HG03442 (cell line): ENCODE data around the gene OSBP.

Source experiments
- ATAC-seq: cut with Tn5 transposase; IDR thresholded peaks from one replicate; pipeline ENCODE4 v1.9.1; 2021; ENCODE audit warnings: mild to moderate bottlenecking, moderate library complexity; ENCODE audit not compliant: unreplicated experiment

The OSBP gene

DNA sequence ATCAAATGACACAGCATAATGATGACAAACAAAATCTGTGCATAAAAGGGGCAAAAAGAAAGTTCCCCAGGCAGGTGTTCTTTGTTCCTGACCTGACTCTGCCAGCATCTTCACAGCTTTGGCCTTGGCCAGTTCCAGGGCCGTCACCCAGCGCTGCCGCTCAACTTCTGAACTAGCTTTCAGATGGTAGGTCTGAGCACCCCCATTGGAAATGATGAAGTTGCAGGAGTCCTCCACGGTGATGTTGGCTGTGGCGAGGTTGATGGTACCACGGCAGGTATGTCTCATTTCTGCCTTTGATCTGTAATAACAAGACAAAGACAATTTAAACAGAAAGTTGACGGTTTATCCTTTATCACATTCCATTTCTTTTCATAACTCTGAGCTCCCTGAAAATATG is 5.3 kb downstream of the OSBP start:
- no peak for ATAC-seq

DNA sequence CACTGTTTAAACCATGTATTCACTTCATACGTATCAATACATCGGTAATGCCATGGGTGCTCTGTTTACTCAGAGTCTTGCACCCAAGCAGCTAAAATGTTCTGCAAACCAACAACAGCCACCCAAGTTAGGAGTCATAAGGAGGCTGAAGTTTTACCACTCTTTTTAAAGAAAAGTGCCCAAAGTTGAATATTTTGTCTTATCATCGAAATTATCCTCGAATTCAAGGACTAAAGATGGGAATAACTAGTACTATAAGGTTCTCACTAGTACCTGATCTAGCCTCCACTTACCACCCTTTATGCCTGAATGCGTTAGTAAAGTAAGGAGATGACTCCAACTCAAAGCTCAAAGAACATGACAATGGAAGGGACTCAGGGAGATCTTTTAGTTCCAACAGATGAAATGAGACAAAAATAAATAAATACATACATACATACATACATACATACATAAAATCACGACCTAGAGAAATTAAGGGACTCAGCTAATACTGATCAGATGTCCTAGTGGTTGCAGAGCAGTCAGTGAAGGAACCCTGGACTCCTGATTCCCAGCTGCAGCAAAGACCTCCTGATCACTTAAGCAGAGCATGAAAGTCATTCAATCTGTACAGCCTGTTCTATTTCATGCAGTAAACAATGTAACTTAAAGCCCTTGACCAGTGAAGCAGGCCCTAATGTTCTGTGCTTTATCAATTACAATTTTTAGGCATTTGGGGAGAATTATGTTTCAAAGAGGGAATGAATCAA is 7.7 kb downstream of the OSBP start:
- no peak for ATAC-seq

GRCh38 chr11:59602432-59602831 is 13.1 kb downstream of the OSBP start:
- no peak for ATAC-seq

GRCh38 chr11:59601788-59602187 is 13.8 kb downstream of the OSBP start:
- ATAC-seq = no peak

- ATAC-seq = no peak
Measured at GRCh38 chr11:59600636-59601035, 14.9 kb downstream of the OSBP start.

GRCh38 chr11:59600234-59600633 is 15.3 kb downstream of the OSBP start:
- ATAC-seq = no peak

GRCh38 chr11:59598961-59599360 is 16.6 kb downstream of the OSBP start:
- no peak for ATAC-seq

DNA sequence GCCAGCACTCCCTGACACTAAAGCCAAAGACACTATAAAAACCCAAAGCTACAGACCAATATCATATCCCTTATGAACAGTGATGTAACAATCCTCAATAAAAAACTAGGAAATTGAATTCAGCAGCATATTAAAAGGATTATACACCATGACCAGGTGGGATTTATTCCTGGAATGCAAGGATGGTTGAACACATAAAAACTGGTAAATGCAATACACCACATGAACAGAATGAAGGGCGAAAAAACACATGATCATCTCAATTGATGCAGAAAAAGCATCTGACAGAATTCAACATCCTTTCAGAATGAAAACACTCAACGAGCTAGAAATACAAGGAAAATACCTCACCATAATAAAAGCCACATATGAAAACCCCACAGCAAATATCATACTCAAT is 31.3 kb downstream of the OSBP start:
- no peak for ATAC-seq

DNA sequence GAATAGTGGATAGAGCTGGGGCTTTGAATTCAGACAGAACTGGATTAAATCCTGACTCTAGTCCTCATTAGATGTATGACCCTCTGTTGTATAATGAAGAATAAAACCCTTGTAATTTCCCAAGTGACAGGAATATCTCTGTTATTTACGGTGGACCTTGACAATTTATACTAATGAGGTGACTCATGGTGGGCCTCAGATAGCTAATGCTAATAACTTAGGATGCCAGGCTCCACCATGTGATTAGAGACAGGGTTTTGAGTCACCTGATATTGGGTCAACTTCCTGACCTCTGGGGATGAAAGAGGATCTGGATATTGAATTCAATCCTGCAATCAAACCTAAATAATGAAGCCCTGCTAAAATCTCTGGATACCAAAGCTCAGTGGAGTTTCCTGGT is 33.6 kb downstream of the OSBP start:
- ATAC-seq = no peak

DNA sequence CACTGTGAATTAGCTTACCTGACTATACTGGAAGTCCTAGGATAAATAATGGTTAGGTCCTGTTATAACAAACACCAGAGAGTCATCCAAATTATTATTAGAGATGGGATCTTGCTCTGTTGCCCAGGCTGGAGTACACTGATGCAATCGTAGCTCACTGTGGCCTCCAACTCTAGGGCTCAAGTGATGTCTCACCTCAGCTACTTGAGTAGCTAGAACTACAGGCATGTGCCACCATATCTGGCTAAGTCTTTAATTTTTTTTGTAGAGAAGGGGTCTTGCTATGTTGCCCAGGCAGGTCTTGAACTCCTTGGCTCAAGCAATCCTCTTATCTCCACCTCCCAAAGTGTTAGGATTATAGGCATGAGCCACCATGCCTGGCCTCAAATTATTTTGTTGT is 37.2 kb downstream of the OSBP start:
- no peak for ATAC-seq

DNA sequence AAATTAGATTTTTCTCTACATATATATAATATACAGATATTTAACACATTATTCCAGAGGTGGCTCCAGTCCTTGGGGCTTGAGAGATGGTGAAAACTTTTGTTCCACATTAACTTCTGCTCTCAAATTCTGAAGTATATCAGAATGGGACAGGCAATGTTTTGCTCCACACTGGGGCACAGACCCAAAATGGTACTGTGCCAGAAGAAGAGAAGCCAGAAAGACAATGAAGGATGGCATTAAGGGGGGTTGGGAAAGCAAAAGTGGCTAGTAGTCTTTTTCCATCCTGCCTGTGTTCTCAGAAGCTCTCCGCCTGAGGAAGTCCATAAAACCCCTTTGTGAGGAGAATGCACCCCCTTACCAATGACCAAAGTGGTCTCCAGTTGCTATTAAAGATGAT is 40.1 kb downstream of the OSBP start:
- ATAC-seq = no peak

DNA sequence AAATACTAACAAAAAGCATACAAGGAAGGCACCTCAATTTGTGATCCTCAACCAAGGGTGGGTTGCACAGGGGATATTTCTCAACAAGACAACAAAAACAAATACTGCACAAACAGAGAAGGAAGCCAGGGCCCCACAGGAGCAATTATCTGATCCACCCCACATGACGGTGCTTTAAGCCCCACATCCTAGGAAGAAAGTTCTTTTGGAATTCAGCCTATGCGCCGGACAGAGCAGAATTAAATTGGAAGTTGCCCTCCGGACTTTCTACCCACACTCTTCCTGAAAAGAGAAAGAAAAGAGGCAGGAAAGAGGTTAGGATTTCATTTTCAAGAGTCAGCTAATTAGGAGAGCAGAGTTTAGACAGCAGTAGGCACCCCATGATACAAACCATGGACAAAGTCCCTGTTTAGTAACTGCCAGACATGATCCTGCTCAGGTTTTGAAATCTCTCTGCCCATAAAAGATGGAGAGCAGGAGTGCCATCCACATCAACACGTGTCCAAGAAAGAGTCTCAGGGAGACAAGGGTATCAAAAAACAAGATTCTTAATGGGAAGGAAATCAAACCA is 40.6 kb downstream of the OSBP start:
- ATAC-seq = no peak

DNA sequence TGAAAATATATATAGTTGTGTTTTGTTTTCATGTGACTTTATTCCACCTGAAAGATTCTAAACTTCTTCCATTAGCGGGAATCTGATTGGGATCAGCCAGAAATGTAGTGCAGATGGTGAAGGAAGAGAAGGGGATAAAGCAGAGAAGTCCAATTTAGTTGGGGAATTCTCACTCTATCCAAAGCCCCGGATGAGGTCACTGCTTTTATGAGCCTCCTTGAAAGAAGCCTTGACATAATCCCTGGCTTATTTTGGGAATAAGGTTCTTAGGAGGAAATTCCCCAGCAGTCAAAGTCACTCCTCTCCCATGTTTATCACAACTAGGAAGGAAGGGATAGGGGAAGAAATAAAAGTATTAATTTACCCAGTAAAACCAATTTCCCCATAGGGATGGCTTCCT is 41.1 kb downstream of the OSBP start:
- no peak for ATAC-seq

DNA sequence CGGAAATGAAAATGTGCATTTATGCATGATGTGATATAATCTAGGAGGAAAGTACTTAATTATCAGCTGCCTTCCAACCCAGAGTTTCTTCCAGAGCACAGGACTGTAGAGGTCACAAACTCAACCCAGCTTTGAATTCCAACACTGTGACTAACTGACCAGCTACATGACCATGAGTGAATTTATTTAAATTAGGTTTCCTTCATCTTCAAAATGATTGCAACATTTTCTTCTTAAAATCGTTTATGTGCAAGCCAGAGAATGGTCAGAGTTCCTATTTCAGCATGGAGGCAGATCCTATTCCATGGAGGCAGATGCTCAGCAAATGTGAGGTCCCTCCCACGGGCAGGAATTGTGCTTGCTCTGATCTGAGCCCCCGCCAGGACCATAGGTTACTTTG is 42.4 kb downstream of the OSBP start:
- no peak for ATAC-seq

DNA sequence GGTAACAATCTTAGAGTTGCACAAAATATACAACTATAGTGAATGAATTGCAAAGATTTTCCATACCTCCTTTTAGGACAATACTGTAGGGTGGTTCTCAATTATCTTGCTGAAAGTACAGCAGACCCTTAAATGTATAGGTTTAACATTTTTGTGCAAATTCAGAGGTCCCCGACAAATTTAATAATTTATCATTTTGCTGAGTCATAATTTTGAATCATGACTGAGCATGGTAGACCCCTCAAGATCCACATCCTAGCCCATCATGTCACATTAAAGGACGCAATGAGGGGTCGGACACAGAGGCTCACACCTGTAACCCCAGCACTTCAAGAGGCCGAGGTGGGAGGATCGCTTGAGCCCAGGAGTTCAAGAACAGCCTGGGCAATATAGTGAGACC is 43.5 kb downstream of the OSBP start:
- no peak for ATAC-seq

- ATAC-seq = no peak
Measured at GRCh38 chr11:59562292-59562691, 53.3 kb downstream of the OSBP start.

GRCh38 chr11:59560702-59561473 is 54.7 kb downstream of the OSBP start:
- ATAC-seq = peak; percentile 36

GRCh38 chr11:59560290-59560701 is 55.3 kb downstream of the OSBP start:
- ATAC-seq = peak; percentile 37

- no peak for ATAC-seq
Measured at GRCh38 chr11:59559886-59560285, 55.7 kb downstream of the OSBP start.

GRCh38 chr11:59558270-59558643 is 57.3 kb downstream of the OSBP start:
- no peak for ATAC-seq

DNA sequence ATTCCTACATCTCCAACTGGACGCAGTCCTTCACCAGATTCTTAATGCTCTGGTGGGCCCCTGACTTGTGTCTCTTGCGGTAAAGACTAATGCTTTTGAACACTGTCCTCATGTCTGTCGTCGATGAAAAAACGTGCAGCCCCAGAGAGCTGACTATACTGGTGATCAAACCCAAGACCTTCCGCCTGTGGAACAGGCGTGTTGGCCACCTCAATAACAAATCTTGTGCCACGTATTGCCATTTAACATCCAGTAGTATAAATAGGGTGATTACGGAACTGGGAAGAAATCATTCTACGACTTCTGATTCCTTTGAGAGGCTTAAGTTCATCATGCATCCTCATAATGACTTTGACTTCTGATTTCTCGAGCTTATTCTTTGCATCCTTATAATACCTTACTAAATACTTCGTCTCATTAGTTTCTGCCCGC is 58.6 kb downstream of the OSBP start:
- peak; percentile 2 for ATAC-seq
